ENCODE data around the gene TADA2B.

The TADA2B gene

DNA sequence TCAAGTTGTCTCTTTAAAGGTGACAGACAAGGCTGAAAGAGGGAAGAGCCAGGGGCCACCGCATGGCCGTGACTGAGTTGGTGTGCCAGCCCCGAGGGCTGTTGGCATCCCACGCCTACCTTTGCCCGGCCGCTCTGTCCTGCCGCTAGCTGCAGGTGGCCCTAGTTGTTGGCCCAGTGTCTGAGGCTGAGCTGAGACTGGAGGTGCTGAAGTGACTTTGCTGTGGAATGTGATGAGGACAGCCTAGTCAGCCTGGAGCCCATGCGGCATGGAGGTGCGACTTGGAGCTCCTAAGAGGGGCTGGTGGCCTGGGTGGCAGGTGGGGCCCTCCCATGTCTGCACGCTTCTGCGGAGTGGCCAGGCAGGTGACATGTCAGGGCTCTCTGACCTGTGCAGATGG is 6.6 kb downstream of the TADA2B start:
- no peak for DNase-seq (ENCODE audit: low read depth)
- TF ChIP-seq, protein P1, sequence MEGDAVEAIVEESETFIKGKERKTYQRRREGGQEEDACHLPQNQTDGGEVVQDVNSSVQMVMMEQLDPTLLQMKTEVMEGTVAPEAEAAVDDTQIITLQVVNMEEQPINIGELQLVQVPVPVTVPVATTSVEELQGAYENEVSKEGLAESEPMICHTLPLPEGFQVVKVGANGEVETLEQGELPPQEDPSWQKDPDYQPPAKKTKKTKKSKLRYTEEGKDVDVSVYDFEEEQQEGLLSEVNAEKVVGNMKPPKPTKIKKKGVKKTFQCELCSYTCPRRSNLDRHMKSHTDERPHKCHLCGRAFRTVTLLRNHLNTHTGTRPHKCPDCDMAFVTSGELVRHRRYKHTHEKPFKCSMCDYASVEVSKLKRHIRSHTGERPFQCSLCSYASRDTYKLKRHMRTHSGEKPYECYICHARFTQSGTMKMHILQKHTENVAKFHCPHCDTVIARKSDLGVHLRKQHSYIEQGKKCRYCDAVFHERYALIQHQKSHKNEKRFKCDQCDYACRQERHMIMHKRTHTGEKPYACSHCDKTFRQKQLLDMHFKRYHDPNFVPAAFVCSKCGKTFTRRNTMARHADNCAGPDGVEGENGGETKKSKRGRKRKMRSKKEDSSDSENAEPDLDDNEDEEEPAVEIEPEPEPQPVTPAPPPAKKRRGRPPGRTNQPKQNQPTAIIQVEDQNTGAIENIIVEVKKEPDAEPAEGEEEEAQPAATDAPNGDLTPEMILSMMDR (IDR thresholded peaks at IDR 0.05; ENCODE audit: low read length, missing control alignments): no peak
- no peak overlapping the region for H3K4me3 ChIP-seq (replicated peaks; ENCODE audit: low read depth, low read length)

DNA sequence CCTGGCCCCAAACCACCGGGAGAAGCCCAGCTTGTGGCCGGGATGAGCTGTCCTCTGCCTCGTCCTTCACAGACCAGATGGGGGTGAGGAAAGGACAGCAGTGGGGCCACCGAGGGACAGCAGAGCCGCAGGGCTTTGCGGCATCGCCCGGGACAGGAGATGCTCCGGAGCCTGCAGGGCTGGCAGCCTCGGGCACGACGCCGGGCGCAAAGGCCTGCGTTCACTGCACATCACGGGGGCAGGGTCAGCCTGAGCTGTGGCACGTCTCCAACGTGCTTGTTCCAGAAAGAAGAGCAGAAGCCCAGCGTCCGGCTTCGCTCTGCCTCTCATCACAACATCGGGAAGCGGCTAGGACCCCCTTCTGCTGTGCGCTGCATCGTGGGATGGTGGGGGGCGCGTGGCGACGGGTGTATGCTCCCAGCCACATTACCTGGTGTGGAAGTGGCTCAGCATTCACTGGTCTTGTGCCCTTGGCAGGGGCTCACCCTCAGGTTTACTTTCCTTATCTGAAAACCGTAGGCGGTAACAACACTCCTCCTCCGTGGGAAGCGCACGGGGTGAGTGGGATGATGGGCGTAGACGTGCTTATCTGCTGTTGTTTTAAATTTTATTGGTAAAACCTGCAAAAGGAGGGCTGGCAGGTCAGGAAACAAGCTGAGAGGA is 7.4 kb downstream of the TADA2B start:
- no peak overlapping the region for H3K4me3 ChIP-seq (replicated peaks; ENCODE audit: low read depth, low read length)
- DNase-seq (ENCODE audit: low read depth): no peak
- TF ChIP-seq, protein P1 (IDR thresholded peaks at IDR 0.05; ENCODE audit: low read length, missing control alignments): no peak

- TF ChIP-seq, protein P1 (IDR thresholded peaks at IDR 0.05; ENCODE audit: low read length, missing control alignments): no peak
- H3K4me3 ChIP-seq (replicated peaks; ENCODE audit: low read depth, low read length): no peak overlapping the region
- no peak for DNase-seq (ENCODE audit: low read depth)
Observed at GRCh38 chr4:7051144-7051495, 7.9 kb downstream of the TADA2B start.

GRCh38 chr4:7051905-7052304 is 8.7 kb downstream of the TADA2B start:
- DNase-seq (ENCODE audit: low read depth): no peak
- TF ChIP-seq, protein P1 (IDR thresholded peaks at IDR 0.05; ENCODE audit: low read length, missing control alignments): no peak
- H3K4me3 ChIP-seq (replicated peaks; ENCODE audit: low read depth, low read length): no peak overlapping the region

GRCh38 chr4:7052313-7052712 is 9.1 kb downstream of the TADA2B start:
- no peak overlapping the region for H3K4me3 ChIP-seq (replicated peaks; ENCODE audit: low read depth, low read length)
- TF ChIP-seq, protein P1 (IDR thresholded peaks at IDR 0.05; ENCODE audit: low read length, missing control alignments): no peak
- DNase-seq (ENCODE audit: low read depth): no peak

DNA sequence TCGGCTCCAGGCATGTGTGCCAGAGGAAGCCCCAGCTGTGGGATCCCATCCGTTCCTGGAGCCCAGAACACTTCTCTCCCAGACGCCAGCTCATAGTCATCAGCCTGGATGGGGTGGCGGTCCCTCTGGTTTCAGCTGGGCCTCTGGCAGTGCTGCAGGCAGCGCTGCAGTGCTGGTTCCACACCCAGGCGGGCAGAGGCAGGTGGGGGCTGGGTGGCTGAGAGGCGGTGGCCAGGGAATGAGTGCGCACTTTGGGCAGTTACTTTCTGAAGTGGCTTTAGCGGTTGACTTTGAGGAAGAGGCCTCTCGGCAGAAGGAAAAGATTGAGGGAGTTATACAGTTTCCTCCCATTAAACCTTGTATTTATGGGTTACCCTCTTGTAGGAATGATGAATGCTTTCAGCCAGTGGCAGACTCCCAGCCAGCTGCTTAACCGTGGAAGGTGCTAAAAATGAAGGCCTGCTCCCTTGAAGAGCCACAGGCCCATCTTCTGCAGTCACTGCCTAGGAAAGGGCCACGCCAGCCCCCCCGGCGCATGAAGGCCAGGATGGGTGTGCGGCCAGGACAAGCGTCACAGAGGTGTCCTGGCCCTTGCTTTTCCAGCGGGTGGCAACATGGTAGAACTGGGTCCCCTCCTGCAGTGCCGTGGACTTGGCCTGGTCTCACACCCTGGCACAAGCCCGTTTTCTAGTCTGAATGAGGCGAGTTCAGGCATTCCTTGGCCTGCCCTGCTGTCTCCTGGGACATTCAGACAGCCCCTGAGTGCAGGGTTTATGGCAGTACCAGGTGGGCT is 9.9 kb downstream of the TADA2B start:
- H3K4me3 ChIP-seq (replicated peaks; ENCODE audit: low read depth, low read length): no peak overlapping the region
- TF ChIP-seq, protein P1 (IDR thresholded peaks at IDR 0.05; ENCODE audit: low read length, missing control alignments): no peak
- DNase-seq (ENCODE audit: low read depth): no peak
